A549 treated with Mapracorat at 1 μM for 4 hours (cell line): Measurements from ENCODE around the gene DSCAM. TPM values are rescaled to one million over a fixed set of nuclear protein-coding genes. Genes with fewer than 3 reads are reported as not detected.

ENCODE experiments used
- total RNA-seq: library from RNA; stranded (reverse); fragments of 200-300 nt; extraction: Qiagen RNA extraction; gene quantifications from 5 replicates; pipeline ENCODE4 v1.2.3, GENCODE V29; 2022

The DSCAM gene, protein sequence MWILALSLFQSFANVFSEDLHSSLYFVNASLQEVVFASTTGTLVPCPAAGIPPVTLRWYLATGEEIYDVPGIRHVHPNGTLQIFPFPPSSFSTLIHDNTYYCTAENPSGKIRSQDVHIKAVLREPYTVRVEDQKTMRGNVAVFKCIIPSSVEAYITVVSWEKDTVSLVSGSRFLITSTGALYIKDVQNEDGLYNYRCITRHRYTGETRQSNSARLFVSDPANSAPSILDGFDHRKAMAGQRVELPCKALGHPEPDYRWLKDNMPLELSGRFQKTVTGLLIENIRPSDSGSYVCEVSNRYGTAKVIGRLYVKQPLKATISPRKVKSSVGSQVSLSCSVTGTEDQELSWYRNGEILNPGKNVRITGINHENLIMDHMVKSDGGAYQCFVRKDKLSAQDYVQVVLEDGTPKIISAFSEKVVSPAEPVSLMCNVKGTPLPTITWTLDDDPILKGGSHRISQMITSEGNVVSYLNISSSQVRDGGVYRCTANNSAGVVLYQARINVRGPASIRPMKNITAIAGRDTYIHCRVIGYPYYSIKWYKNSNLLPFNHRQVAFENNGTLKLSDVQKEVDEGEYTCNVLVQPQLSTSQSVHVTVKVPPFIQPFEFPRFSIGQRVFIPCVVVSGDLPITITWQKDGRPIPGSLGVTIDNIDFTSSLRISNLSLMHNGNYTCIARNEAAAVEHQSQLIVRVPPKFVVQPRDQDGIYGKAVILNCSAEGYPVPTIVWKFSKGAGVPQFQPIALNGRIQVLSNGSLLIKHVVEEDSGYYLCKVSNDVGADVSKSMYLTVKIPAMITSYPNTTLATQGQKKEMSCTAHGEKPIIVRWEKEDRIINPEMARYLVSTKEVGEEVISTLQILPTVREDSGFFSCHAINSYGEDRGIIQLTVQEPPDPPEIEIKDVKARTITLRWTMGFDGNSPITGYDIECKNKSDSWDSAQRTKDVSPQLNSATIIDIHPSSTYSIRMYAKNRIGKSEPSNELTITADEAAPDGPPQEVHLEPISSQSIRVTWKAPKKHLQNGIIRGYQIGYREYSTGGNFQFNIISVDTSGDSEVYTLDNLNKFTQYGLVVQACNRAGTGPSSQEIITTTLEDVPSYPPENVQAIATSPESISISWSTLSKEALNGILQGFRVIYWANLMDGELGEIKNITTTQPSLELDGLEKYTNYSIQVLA (N-terminal part only)
- total RNA-seq: not detected in 5 replicates

DNA sequence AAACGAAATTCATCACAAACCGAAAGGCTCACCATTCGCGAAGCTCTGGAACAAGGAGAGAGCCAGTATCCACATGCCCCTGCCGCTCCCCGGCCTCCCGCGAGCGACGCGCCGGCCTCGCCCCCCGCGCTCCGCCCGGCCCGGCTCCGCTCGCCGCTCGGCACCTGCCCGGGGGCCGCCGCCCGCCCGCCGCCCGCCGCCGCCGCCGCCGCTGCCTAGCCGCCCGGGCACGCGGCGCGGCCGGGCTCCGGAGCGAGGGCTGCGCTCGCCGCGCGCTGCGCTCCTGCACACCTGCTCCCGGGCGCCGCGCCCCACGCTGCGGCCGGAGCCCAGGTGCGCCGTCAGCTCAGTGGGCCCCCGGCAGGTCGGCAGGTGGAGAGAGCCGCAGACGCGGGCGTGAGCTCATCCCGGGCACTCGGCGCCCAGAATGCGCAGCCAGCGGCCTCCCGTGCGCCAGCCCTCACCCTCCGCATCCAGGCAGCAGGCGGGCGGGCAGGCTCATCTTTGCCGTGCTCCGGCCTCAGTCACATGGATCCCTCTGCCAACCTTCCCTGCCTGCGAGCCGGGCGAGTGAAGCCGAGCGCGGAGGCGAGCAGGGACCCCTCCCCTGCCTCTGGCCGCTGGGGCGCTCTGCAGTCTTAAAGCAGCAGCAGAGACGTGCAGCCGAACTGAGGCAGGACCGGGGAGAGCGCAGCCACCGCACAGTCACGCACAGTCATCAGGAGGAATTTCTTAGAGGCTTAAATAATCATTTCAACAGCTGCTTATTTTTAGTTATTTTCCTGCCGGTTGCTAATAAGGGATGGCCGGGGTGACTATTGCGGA lies at the start of gene DSCAM:
TSS of gene DSCAM (minus strand) at position 572 of the 825 bp plus-strand sequence. CDS start at position 75, 497 bp downstream.

